NCI-H524 treated with DMSO at 0.1 percent for 48 hours (cell line): Measurements from ENCODE around the gene PDE1C.

Source experiments
- DNase-seq: peaks from one replicate; lab custom pipeline; 2025; lab: John Stamatoyannopoulos, UW

PDE1C gene

DNA sequence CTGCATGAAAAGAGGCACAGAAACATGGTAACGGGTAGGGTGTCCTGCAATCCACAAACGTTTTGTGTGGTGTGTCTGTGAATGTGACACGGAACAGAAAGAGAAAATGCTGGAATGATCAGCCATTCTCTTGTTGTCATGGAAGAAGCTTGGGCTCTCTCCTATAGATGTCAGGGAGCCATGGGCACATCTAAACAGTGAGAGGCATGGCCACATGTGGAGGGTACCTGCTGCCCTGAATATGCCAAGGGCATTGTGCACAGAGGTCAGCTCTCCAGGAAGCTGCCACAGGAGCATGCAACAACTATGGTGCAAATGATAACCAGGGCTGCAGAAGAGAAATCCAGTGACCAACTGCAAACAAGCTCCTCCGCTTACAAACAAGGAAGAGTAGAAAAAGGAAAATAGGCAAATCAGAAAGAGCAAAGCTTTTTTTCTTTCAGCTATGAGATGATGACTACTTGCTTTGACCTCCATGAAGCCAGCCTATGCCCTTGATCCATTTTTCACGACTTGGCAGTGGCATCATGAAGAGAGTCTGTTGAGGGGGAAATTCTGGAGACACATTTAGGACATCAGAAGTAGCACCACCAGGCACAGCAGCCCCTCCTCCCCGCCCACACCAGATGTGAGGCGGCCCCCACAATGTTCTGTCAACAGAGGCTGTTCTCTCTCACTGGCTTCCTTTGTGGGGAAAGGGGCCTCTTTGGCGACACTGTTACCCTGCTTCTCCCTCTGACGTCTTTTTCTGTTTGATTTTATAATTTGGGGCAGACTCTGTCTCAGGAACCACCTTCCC, 4.8 kb upstream of the PDE1C start:
- no peak for DNase-seq

GRCh38 chr7:32073533-32073932, 3.3 kb upstream of the PDE1C start:
- no peak for DNase-seq

GRCh38 chr7:32072397-32072796, 2.2 kb upstream of the PDE1C start:
- DNase-seq, result no peak

GRCh38 chr7:32071466-32072091, 1.4 kb upstream of the PDE1C start:
- DNase-seq, result no peak

DNA sequence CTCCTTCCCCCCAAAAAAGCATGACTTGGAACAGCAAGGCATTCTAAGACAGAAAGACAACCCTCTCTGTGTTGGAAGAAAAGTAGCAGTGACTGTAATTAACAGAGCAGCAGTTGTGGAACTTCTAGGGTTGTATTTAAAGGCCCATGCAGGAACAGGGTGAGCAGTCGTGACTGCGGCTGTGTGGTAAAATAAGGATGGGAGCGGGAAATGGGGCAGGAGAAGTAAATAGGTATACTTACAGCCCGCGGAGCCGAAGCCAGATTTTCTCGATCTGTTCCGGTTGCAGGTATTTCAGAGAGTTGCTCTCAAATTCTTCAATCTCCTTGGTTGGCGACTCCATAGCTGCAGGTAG, 179 bp downstream of the PDE1C start:
- DNase-seq, result no peak

DNA sequence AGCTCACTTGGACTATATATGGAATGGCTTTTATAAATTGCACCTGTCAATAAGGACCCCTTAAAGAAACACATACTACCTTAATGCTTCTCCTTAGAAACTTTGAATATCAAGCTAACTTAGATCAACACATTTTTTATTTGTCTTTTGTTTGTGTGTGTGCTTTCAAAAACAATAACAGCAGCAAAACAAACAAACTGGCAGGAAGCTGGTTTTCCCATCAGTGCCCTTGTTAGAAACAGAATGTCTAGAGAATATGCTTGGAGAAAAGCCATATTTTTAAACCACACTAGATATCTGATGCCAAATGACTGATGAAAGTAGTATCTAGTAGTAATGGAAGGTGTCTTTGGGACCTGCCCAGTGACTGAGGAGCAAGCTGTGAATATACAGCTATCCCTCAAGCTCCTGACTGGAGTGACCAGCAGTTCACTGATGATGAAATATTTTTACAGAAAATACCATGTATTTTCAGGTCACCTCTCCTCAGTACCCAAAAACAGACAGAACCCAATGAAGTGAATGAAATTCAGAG, 1.0 kb downstream of the PDE1C start:
- DNase-seq, result no peak

- DNase-seq, result no peak
Observed at GRCh38 chr7:32068411-32069101, 1.7 kb downstream of the PDE1C start.

DNA sequence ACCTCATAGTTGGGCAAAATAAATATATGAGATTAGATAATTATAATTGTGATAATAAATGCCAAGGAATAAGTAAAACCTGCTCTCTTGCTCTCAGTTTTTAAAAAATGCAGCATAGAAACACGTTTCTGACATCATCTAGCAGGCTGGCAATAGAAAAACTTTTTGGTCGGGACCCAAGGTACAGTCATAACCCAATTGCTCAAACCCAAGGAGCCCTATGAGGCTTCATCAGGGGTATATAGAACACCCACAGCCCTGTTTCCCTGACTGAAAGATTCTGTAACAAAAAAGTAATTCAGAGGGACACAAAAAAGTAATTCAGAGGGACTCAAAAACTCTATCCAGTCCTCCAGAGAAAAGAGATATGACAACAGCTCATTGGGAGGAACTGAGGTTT, 3.8 kb downstream of the PDE1C start:
- no peak for DNase-seq

- DNase-seq, result no peak
Observed at GRCh38 chr7:32063614-32064013, 6.6 kb downstream of the PDE1C start.

GRCh38 chr7:32062150-32062549, 8.1 kb downstream of the PDE1C start:
- DNase-seq, result no peak

DNA sequence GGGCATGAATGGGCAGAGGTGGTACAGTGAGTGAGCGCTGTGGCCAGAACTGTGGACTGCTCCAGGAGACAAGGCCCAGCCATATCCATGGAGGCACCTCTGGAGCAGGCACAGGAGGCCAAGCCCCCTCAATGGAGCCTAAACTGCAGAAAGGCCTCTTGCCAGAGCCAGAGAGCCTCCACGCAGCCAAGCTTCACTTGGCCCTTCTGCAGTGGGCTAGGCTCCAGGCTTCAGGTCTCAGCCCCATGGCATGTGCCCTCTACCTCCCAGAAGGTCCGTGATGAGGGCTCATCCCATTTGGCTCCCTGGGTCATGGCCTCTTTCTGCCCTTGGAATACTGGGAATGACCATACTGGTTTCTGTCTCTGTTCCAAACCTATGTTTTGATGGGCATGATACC, 8.9 kb downstream of the PDE1C start:
- no peak for DNase-seq

- no peak for DNase-seq
Observed at GRCh38 chr7:32059289-32060011, 10.8 kb downstream of the PDE1C start.

- DNase-seq, result no peak
Observed at GRCh38 chr7:32058002-32058401, 12.2 kb downstream of the PDE1C start.

DNA sequence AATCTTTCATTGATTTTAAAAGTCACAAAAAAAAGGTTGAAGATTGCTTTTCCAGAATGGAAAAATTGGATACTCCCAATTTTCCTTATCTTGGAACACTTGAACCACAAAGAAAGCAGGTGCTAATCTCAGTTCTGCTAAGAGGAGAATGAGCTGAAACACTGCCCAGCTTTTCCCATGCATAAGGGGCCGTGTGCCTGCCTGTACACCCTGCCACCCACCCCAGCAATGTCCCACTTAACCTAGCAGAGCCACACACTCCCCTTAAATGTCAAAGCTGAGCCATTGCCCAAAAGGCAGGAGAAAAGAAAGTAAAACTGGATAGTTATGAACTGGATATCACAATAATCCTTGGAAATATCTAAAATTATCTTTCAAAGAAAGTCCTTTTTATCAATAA, 13.4 kb downstream of the PDE1C start:
- DNase-seq, result no peak

- no peak for DNase-seq
Observed at GRCh38 chr7:32053204-32053603, 17.0 kb downstream of the PDE1C start.

- DNase-seq, result no peak
Observed at GRCh38 chr7:32051128-32051527, 19.1 kb downstream of the PDE1C start.

- DNase-seq, result no peak
Observed at GRCh38 chr7:32049599-32049998, 20.6 kb downstream of the PDE1C start.

- peak; percentile 26 for DNase-seq
Observed at GRCh38 chr7:32048970-32049491, 21.2 kb downstream of the PDE1C start.

DNA sequence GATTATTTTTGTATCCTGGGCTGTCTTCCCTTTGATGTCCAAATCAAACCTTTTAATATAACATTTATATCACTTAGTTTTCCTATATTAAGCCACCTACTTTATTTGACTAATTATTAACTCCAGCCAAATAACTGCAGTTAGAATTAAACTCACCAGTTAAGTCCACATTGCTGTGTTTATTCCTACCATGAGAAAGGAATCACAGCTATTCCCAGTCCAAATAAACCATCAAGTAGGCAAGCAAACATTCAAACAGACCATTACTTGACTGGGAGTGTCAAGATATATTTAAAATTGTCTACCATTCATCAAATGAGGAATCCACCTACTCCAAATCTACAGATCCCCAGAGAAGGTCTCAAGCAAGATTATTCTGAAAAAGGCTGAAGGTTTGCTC, 22.4 kb downstream of the PDE1C start:
- no peak for DNase-seq

GRCh38 chr7:32047075-32047474, 23.1 kb downstream of the PDE1C start:
- no peak for DNase-seq

GRCh38 chr7:32045228-32045627, 25.0 kb downstream of the PDE1C start:
- DNase-seq, result no peak

GRCh38 chr7:32044739-32045138, 25.5 kb downstream of the PDE1C start:
- no peak for DNase-seq
